ENCODE measurements around the gene VHLL. TPM values are rescaled to one million over a fixed set of nuclear protein-coding genes. Genes with fewer than 3 reads are reported as not detected.
A peak's percentile ranks its signal among the peaks of the same experiment; 100 is the strongest.
"Not testable (repeated sequence)": the region's sequence is repeated elsewhere in the genome, so short reads cannot be mapped to it uniquely, and the experiment has no call there.

The VHLL gene
- total RNA-seq = 0.94 TPM

DNA sequence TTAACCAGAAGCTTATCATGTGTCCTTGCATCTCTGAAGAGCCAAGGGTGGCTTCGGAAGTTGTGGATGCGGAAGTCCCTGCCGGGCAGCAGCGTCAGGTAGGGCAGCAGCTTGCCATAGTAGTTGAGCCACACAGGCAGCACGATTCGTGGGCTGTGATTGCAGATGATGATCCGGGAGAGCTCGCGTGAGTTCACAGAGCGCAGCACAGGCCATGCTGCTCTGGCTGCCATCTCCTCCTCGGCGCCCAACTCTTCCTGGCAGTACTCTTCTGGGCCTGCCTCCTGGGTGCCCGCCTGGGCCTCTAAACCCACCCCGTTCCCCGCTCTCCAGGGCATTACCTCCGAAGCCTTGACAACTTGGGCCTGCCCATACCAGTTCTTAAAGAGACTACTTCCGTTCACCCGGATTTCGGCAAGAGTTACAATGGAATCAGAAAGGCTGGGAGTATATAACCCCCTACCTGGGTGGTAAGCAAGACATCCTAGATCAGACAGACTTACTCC, at the start of gene VHLL:
Gene VHLL (minus strand): TSS at position 456 of the 506 bp plus-strand sequence. CDS start 118 bp downstream, at position 338.
- no peak for DNase-seq

DNA sequence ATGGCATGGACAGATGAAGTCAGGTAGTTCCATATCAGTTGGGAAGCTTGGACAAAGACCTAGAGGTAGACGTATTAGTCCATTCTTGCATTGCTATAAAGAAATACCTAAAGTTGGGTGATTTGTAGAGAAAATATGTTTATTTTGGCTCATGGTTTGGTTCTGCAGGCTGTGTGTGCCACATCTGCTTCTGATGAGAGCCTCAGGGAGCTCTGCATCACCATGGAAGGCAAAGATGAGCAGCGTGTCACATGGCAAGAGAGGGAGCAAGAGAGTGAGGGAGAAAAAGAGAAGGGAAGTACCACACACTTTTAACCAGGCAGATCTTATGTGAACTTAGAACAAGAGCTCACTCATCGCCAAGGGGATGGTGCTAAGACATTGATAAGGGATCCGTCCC, 48.2 kb upstream of the VHLL start:
- DNase-seq = no peak

DNA sequence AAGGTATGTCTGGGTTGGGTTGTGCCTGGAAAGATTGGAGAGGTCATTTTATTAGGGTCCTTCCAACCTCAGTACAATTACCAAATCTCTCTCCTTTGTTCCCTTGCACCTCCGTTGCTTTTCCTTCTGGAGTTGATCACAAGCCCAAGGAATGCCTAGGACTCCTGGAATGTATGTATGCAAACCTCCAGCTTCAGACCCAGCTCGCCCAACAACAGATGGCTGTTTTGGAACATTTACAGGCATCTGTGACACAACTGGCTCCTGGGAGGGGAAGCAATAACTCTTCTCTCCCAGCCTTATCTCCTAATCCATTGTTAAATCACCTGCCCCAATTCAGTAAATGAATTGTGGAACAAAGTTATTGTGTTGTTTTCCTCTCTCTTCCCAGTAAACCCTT, 47.5 kb upstream of the VHLL start:
- no peak for DNase-seq

DNA sequence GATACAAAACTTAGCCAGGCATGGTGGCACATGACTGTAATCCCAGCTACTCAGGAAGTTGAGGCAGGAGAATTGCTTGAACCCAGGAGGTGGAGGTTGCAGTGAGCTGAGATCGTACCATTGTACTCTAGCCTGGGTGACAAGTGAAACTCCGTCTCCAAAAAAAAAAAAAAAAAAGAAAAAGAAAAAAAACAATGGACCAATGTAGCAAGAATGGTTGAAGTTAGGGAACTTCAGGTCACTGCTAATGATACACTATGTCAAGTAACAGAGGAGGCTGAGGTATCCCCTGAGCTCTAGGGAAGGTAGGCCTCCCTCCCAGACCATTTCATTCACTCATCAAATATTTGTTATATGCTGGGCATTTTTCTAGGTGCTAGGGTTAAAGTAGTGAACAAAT, 46.9 kb upstream of the VHLL start:
- DNase-seq = not testable (repeated sequence)

DNA sequence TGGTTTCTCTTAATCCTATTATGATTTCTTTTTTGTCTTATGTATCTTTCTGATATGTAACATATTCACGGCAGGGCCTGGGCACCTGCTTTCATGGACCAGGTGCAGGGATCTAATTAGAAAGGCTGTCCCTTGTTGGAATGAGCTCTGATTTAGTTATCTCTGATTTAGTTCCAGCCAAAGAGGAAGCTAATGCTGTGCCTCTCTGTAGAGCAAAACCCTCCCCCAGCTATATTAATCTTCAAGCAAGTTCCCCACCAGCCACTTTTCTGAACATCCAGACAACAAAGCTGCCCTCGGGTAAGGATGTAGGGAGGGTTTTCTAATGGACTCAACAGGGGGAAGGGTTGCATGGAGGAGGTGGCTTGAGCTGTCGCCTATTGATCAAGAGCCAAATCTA, 45.3 kb upstream of the VHLL start:
- no peak for DNase-seq

DNA sequence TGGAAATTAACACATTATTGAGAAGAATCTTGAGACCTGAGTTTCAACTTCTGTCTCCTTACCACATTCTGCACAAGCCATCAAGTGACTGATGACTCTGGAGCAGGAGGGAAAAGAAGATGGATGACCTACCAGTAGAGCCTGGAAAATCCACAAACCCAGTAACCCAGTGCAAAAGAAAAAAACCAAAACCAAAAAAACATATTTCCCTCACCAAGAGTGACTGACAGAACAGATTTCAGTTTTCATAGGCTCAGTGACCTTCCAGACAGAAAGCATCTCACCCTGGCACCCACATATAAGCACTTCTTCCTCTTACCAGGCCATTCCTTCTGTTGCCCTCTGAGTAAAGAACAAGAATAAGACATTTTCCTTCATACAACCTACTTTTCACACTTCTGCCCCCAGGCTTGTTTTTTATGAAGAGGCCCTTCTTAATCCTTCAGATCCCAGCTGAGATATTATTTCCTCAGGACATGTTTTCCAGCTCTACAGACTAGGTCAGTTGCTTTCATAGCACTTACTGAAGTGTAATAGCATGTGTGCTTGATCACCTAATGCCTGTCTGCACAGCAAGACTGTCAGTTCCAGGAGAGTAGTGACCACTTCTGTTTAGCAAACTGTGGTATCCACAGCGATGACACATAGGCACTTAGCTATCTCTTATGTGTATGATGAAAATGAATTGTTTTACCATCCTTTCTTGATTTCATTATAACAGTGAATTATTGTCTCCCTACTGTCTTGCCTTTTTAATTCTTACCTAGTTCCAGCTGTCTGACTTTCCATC, 43.3 kb upstream of the VHLL start:
- no peak for DNase-seq

DNA sequence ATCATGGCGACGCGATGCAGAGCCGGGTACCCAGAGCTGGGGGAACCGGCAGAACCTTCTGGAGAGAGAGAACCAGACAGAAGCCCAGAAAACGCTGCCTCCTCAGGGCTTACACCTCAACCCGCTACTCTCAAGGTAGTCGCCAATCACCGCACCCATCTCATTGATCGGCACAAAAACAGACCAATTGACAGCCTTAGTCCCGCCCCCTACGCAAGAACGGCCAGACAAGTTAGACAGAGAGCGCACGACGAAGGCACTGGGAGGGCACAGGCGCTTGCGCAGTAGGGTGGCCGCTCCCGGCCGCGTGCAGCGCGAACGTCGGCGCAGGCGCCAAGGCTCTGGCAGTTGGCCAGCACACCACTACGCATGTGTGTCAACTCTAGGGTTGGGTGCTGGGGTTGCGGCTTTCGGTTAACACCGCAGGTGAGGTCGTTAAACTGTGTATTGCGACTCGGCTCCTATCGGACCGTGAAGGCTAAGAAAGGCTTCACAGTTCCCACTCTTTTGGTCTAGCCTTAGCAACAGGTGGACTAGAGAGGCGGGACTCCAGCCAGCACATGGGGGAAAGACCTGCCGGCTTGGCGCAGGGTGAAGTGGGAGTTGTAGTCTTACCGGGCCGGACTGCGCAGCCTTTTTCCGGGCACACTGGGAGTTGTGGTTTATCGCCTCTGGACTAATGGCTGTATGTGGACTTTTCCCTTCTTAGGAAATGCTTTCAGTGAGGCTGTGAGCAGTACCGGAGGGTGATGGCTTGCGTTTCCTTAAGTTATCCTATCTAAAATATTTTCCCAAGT, 39.3 kb upstream of the VHLL start, which contains the start of the genes CCT3 and TSACC:
Gene CCT3 (minus strand): TSS at position 113 of the 797 bp plus-strand sequence. CDS start 108 bp downstream, at position 5.
Gene TSACC (plus strand): TSS at position 347 of the 797 bp plus-strand sequence. CDS start 1,232 bp downstream, outside the sequence.
- DNase-seq = peak; percentile 97

DNA sequence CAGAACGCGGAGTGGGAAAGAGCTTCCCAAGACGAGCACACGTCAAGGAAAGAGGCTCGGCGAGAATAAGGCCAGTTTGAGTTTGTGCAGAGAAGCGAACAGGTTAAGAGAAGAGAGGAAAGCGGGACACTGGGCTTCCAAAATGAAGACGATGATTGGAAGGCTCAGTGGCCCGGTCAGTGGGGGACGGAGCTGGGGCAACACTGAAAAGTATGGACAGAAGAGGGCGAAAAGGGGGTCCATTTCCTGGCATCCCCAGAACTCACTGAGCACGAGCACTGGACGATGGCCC, 38.7 kb upstream of the VHLL start:
- no peak for DNase-seq

DNA sequence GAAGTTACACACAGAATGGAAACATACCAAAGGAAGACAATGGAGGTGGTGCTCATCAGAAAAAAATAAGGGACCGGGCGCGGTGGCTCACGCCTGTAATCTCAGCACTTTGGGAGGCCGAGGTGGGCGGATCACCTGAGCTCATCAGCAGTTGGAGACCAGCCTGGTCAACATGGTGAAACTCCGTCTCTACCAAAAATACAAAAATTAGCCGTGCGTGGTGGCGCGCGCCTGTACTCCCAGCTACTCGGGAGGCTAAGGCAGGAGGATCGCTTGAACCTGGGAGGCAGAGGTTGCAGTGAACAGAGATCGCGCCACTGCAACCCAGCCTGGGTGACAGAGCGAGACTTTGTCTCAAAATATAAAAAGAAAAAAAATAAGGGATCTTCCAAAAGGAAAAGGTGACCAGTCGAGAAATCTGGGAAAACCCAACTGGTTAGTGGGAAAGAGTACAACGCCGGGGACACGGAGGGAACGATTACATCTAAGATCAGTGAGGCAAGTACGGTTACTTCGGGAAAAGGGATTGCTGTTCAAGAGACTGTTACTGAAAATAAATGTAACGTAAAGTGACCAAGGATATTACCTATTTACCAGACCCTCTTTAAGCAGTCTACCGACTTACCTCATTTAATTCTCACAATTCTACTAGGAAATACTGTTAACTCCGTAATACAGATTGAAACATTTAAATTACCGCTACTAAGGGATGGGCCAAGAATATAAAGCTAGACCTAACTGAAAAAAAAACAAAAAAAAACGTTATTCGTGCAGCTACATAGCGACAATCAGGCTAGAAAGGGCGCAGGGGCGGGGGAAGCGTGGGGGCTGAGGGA, 38.2 kb upstream of the VHLL start:
- no peak for DNase-seq

DNA sequence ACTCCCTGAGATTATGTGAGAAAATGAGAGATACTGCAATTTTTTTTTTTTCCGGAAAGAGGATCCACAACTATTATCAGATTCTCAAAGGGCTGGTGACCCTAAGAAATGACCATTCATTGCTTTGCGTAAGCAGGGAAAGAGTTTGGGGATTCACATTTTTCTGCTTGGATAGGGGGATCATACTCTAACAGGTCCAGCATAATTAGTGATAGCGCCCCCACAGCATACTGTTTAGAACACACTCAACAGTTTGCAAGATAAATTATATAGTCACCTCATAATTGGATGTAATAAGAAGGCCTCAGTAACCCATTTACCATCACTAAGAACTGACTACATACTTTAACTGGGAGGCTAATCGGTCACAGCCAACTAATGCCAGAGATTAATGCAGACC, 37.1 kb upstream of the VHLL start:
- no peak for DNase-seq

DNA sequence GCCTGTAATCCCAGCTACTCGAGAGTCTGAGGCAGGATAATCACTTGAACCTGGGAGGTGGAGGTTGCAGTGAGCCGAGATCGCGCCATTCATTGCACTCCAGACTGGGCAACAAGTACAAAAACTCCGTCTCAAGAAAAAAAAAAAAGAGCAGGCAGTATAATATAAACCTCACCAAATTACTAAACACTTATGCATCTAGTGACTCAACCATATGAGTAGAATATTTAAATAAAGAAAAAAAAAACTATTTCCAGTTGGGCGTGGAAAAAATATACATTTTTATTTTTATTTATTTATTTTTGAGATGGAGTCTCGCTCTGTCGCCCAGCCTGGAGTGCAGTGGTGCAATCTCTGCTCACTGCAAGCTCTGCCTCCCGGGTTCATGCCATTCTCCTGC, 24.1 kb upstream of the VHLL start:
- DNase-seq = not testable (repeated sequence)

DNA sequence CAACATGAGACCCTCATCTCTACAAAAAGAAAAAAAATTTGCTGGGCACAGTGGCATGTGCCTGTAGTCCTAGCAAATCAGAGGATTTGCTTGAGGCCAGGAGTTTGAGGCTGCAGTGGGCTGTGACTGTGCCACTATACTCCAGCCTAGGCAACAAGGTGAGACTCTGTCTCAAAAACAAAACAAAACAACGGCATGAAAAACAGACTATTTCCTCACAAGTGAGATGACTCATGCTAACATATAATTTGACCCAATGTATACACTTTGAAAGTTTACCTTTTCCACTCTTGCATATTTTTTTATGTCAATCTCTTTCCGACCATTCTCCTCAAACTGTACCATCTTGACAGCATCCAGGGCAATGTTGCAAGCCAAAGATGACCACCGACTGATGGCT, 21.5 kb upstream of the VHLL start:
- no peak for DNase-seq

DNA sequence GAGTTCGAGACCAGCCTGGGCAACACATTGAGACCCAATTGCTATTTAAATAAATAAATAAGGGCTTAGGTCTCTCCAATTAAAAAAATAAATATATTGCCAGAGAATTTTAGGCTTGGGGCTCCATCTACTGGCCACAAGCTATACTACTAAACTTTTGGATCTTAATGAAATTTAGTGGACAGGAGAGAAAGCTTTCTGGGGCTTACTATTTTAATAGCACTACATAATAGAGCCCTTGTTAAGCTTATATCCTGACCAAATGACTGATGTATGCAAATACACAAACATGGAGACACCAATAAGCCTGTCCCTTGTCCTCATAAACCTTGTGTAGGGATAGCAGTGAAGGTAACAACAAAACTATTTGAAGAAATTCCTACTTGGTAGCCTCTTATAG, 20.6 kb upstream of the VHLL start:
- DNase-seq = no peak

DNA sequence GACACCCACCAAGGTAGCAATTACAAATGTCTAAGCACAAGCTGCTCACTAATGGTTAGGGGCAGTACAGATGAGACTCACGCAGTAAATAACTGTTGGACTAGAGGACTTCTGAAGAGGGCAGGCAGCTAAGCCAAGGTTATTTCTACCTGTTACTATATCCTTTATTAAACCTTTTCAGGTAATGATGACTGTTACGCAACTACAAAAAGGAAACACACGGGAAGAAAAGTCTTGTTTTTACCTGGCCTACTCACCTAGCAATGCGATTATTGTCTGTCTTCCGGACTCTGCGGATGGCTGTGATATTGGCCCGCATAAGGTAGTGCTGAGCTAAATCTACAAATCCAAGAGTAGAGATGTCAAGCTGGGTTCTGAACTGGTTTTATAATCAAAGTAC, 17.8 kb upstream of the VHLL start:
- DNase-seq = no peak

DNA sequence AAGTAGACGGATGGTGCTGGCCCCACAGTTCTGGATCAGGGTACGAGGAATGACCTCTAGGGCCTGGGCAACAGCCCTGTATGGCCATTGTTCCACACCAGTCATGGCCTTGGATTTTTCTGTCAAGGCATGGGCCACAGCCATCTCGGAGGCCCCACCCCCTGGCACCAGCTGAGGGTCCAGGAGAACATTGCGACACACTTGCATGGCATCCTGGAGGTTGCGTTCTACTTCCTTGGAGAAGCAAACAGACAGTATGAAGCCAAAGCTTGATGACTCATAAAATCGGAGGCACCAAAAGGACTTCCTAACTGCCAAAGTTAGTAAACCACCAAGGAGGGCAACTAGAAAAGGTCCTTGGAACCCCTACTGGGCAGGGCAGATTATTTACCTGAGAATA, 11.9 kb upstream of the VHLL start:
- DNase-seq = no peak

DNA sequence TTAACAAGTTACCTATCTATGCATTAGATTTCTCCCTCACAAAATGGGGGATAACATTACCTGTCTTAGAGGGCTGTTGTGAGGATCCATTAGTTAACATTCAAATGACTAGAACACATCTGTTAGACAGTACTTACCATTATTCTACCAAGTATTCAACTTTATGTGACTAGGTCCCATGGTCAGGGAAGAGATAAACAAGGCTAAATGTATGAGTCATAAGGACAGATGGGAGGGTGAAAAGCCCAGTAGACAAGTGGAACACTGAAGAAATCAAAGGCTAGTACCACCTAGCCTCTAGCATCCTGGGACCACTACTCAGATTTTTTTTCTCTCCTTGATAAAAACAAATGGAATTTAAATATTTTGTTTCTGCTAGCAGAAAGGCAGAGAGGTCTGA, 9.0 kb upstream of the VHLL start:
- DNase-seq = no peak

DNA sequence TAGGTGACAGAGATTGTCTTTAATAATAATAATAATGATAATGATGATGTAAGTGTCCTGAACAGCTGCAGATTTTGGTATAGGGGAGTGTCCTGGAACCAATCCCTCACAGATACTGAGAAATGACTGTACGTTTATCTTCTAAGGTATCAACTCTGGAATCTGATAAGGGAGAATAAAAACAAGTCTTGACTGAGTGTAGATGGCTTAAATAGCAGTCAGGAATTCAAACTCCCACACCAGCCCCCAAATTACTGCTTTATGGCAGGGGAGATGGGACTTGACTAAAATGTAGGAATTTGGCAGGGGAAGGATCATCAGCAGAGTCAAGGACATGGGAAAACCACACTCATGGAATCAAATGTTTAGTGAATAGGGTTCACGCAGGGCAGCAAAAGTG, 6.1 kb upstream of the VHLL start:
- no peak for DNase-seq

DNA sequence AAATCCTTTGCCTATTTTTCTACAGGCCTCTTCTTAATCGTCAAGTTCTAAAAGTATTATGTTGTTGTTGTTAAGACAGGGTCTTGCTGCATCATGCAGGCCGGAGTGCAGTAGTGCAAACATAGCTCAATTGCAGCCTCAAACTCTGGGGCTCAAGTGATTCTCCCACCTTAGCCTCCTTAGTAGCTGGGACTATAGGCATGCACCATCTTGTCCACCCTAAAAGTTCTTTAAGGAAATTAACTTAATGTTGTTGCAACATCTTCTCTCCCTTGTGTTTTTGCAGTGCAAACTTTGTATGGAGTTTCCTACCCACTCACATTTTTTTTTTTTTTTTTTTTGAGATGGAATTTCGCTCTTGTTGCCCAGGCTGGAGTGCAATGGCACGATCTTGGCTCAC, 4.1 kb upstream of the VHLL start:
- no peak for DNase-seq

DNA sequence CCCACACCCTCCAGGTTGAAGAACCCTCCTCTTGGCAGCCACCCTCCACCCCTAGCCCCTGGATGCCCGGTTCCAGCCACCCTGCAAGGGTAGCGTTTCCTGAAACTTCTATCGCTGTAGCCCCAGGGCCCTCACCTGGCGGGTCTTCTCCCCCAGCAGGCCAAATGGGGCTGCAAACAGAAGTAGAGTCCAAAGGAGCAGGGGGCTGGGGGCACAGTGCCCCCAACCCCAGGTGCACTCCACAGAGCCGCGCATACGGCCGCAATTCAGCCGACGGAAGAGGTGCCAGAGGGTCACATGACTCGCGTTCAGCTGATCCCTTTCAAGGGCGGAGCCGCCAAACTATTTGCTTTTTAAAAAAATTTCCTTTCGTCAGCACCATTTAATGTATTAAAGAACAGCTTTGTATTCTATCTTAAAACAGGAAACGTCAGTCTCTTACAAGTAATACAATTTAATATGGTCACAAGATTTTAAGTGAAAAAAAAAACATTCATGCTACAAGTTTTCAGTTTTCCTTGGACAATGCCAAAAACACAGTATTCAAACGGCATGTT, 3.6 kb downstream of the VHLL start, which contains the start of gene GLMP:
Gene GLMP (minus strand): TSS at position 289 of the 557 bp plus-strand sequence. CDS start 34 bp downstream, at position 255.
- DNase-seq = peak; percentile 25

DNA sequence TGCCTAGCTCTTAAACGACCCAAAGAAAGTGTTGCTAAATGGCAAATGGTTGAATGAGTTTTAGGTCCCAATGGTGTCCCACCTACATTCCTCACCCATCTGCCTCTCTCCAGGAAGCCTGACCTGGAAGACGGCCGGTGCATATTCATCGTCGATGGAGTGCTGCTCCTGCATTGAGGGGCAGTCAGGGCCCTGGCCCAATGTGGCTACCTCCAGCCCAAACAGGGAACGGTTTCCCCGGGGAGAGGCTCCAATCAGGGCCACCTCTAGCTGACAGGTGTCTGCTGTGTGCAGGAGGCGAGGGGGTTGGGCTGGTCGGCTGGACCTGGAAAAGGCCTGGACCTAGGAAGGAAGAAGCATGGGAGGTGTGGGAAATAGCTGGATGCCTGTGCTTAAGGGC, 5.2 kb downstream of the VHLL start:
- no peak for DNase-seq

DNA sequence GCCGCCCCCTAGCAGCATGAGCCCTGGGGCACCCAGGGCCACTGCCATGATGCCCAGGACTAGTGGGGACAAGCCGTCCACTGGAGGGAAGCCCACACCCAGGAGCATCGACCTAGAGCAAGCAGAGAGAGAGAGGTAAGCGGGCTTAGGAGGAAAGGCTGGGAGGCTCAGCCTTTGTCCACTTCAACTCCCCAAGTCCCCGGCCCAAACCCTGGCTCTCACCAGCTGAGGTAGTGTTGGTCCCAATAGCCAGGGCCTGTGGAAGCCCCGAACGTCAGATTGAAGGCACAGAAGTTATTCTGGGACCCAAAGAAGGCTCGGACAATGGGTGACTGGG, 6.0 kb downstream of the VHLL start:
- no peak for DNase-seq
